Measurements from ENCODE around the gene GPR4. TPM values are rescaled to one million over a fixed set of nuclear protein-coding genes. Genes with fewer than 3 reads are reported as not detected.
A peak's percentile ranks its signal among the peaks of the same experiment; 100 is the strongest.

GPR4 gene
- total RNA-seq, 1 donor from 2014 or later, result 0.30 TPM

DNA sequence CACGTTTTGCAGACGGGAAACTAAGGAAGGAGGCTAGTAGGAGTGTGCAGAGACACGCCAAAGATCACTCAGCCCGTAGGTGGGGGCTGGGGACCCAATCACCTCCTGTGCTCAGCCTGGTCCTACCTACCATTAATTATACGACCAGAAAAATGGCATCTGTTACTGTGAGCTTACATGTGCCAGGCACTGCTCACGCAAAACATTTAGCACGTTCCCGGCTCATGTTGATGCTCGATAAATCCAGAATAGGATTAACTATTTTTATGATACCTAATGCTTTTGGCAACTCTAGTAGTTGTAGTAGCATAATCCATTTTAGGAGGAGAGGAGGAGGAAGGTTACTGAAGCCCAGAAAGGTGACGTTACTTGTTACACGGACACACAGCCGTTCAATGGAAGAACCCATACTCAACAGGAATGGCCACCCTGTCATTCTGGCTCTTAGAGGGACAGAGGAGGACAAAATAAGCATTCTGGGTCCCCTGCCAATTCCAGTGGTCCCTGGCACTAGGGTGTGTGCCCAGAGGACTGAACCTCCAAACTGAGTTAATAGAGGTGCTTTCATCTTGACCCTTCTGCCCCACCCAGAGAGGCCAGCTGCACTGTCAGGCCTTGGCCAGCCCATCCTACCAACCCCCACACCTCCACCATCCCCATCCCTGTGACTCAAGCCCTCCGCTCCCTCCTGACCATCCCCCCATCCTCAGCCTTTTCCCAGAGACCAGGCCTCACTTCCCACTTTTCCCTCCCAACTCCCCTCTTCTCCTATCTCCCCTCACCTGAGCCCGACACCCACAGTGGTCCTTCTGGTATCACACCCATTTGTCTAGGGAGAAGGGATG lies 42.1 kb upstream of the GPR4 start:
- no peak overlapping the region for H3K9ac ChIP-seq (ENCODE audit: low read length)
- no peak overlapping the region for H3K4me3 ChIP-seq (ENCODE audit: insufficient read depth, low read depth, low read length)
- no peak overlapping the region for H2AFZ ChIP-seq (ENCODE audit: low read depth, low read length)
- no peak for FAIRE-seq
- no peaks in the 10 kb centered on the region for H3K79me2 ChIP-seq (ENCODE audit: insufficient read depth, low read length)
- TF ChIP-seq EZH2 (IDR thresholded peaks at IDR 0.05; ENCODE audit: insufficient read depth, low read length), result no peak
- TF ChIP-seq, protein P1, sequence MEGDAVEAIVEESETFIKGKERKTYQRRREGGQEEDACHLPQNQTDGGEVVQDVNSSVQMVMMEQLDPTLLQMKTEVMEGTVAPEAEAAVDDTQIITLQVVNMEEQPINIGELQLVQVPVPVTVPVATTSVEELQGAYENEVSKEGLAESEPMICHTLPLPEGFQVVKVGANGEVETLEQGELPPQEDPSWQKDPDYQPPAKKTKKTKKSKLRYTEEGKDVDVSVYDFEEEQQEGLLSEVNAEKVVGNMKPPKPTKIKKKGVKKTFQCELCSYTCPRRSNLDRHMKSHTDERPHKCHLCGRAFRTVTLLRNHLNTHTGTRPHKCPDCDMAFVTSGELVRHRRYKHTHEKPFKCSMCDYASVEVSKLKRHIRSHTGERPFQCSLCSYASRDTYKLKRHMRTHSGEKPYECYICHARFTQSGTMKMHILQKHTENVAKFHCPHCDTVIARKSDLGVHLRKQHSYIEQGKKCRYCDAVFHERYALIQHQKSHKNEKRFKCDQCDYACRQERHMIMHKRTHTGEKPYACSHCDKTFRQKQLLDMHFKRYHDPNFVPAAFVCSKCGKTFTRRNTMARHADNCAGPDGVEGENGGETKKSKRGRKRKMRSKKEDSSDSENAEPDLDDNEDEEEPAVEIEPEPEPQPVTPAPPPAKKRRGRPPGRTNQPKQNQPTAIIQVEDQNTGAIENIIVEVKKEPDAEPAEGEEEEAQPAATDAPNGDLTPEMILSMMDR (IDR thresholded peaks at IDR 0.05; ENCODE audit: insufficient read depth, low read depth, low read length), result no peak
- no peaks in the 10 kb centered on the region for H4K20me1 ChIP-seq (ENCODE audit: insufficient read depth, low read length)
- no peaks in the 10 kb centered on the region for H3K27me3 ChIP-seq (ENCODE audit: insufficient read depth, low read length)
- H3K9me3 ChIP-seq (ENCODE audit: insufficient read depth, low read depth, low read length), result no peaks in the 10 kb centered on the region
- H3K27me3 Mint-ChIP-seq (ENCODE audit: low read depth, unreplicated experiment), result no peaks in the 10 kb centered on the region
- no peaks in the 10 kb centered on the region for H3K36me3 ChIP-seq (ENCODE audit: insufficient read depth, low read length)
- no peak overlapping the region for H3K27ac Mint-ChIP-seq (ENCODE audit: unreplicated experiment)
- H3K4me2 ChIP-seq (ENCODE audit: low read length), result no peak overlapping the region
- H3K4me1 ChIP-seq (ENCODE audit: insufficient read depth, low read length), result peaks cover 31% of the 10 kb centered on the region
- peak overlapping the region; percentile 86 for H3K4me3 Mint-ChIP-seq (ENCODE audit: unreplicated experiment)
- peaks cover 2% of the 10 kb centered on the region for H3K9me3 Mint-ChIP-seq (ENCODE audit: unreplicated experiment)
- H3K27ac ChIP-seq (ENCODE audit: low read depth, low read length), result no peak overlapping the region
- H3K4me1 Mint-ChIP-seq (ENCODE audit: low read depth, unreplicated experiment), result peaks cover 12% of the 10 kb centered on the region
- H3K36me3 Mint-ChIP-seq (ENCODE audit: low read depth, unreplicated experiment), result peaks cover 4% of the 10 kb centered on the region
- DNase-seq (ENCODE audit: low read depth), result no peak

DNA sequence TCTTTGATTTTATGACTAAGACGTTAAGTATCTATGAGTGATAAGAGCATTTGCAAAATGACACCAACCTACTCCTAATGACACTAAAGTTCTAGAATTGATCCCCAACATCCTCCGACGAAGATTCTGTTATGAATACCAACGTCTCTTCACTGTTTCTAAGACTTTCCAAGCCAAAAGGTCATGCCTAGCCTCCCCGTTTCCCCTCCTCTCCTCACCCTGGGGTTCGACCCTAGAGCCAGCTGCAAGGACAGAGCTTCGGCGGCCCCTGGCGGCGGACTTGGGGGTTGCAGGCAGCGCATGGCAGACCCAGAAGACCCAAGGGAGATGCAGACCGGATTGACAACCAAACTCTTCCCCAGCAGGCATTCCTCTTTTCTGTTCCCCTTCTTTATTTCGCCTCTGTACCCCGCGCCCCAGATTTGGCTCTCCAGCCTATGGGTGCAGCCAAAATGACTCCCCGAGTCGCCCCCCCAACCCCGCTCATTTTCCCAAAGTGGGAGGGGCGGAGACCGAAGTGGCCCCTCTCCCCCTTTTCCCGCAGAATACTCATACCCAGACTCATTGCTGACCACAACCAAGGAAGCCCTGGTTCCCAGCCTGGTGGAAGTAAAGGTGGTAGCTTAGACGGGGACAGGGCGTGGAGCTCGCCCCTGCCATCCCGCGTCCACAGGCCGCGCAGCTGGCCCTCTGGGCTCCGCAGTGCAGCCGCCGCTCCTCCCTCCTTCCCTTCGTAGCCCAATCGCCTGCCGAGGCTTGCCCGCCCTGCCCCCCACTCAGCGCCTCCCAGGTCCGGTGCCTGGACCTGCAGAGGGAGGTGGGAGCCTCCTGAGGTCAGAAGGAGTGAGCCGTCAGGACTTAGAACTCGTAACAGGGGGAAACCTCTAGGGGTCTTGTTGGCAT lies 41.3 kb upstream of the GPR4 start:
- no peaks in the 10 kb centered on the region for H3K9me3 ChIP-seq (ENCODE audit: insufficient read depth, low read depth, low read length)
- Mint-ChIP-seq H3K4me3 (ENCODE audit: unreplicated experiment) (peak overlapping the region; percentile 86), H3K27me3 (ENCODE audit: low read depth, unreplicated experiment) (no peaks in the 10 kb centered on the region), H3K27ac (ENCODE audit: unreplicated experiment) (peak overlapping the region; percentile 31), H3K9me3 (ENCODE audit: unreplicated experiment) (peaks cover 2% of the 10 kb centered on the region), H3K36me3 (ENCODE audit: low read depth, unreplicated experiment) (peaks cover 4% of the 10 kb centered on the region), H3K4me1 (ENCODE audit: low read depth, unreplicated experiment) (peaks cover 15% of the 10 kb centered on the region)
- H3K9ac ChIP-seq (ENCODE audit: low read length), result no peak overlapping the region
- DNase-seq (ENCODE audit: low read depth) (peak; percentile 53), FAIRE-seq (no peak)
- peak overlapping the region; percentile 52 for H3K4me2 ChIP-seq (ENCODE audit: low read length)
- H3K4me1 ChIP-seq (ENCODE audit: insufficient read depth, low read length), result peaks cover 38% of the 10 kb centered on the region
- H3K27ac ChIP-seq (ENCODE audit: low read depth, low read length), result no peak overlapping the region
- peak overlapping the region; percentile 21 for H2AFZ ChIP-seq (ENCODE audit: low read depth, low read length)
- H3K79me2 ChIP-seq (ENCODE audit: insufficient read depth, low read length), result peaks cover 3% of the 10 kb centered on the region
- H4K20me1 ChIP-seq (ENCODE audit: insufficient read depth, low read length), result no peaks in the 10 kb centered on the region
- TF ChIP-seq, protein P1 (IDR thresholded peaks at IDR 0.05; ENCODE audit: insufficient read depth, low read depth, low read length), result peak; percentile 91
- TF ChIP-seq EZH2 (IDR thresholded peaks at IDR 0.05; ENCODE audit: insufficient read depth, low read length), result no peak
- no peaks in the 10 kb centered on the region for H3K36me3 ChIP-seq (ENCODE audit: insufficient read depth, low read length)
- no peak overlapping the region for H3K4me3 ChIP-seq (ENCODE audit: insufficient read depth, low read depth, low read length)
- no peaks in the 10 kb centered on the region for H3K27me3 ChIP-seq (ENCODE audit: insufficient read depth, low read length)

Data from astrocyte (in vitro differentiated cells and primary cell).